ENCODE measurements around the gene PITPNM1. TPM values are rescaled to one million over a fixed set of nuclear protein-coding genes. Genes with fewer than 3 reads are reported as not detected.

Gene PITPNM1
- total RNA-seq, 2 donors from 2014 or later: 8.6 to 24.4 TPM

GRCh38 chr11:67507864-67508485 is 2.8 kb upstream of the PITPNM1 start, which contains the start of gene CDK2AP2:
Gene CDK2AP2 (minus strand): TSS chr11:67508162. CDS start chr11:67508082, 80 bp downstream.
- TF ChIP-seq CTCF (IDR thresholded peaks at IDR 0.05): peak in 2 of 7 experiments; percentile 2 to 19
- TF ChIP-seq POLR2A (IDR thresholded peaks at IDR 0.05): peak; percentile 91 to 94 (median 93)
- Histone ChIP-seq H3K4me1 (peaks cover 49% of the 10 kb centered on the region), H3K27me3 (no peaks in the 10 kb centered on the region), H3K27ac (peak within 1 kb of the TSS; percentile 97 to 99 (median 98)), H3K9me3 (no peaks in the 10 kb centered on the region), H3K36me3 (replicated peaks in 1 of 2; ENCODE audit: insufficient read depth in 1 of 2, low read depth in 2 of 2) (no peaks in the 10 kb centered on the region), H3K4me3 (peak within 1 kb of the TSS; percentile 25 to 61)
- WGBS, 2 donors: 0% methylated on average over 57 of the region's 57 CpGs; no CpG with 5 or more reads in 1 of the 2 donors
- DNase-seq (peak; percentile 100), ATAC-seq (peak; percentile 83)
- intact Hi-C loops (cut with DNase I): no loop called here

- DNase-seq: peak in 1 of 4 donors; percentile 30
- Histone ChIP-seq H3K36me3 (replicated peaks in 1 of 2; ENCODE audit: insufficient read depth in 1 of 2, low read depth in 2 of 2) (no peaks in the 10 kb centered on the region), H3K4me3 (peak overlapping the region; percentile 25 to 61), H3K4me1 (peaks cover 50% of the 10 kb centered on the region), H3K27ac (peak overlapping the region; percentile 97 to 99 (median 98)), H3K27me3 (no peaks in the 10 kb centered on the region), H3K9me3 (no peaks in the 10 kb centered on the region)
- 10 to 34% methylated on average over 5 to 33 of the region's 33 CpGs for WGBS, 2 donors
- no peak for TF ChIP-seq POLR2A (IDR thresholded peaks at IDR 0.05)
- no peak for TF ChIP-seq CTCF (IDR thresholded peaks at IDR 0.05)
- intact Hi-C loops (cut with DNase I): no loop called here
- ATAC-seq: no peak
Measured at GRCh38 chr11:67507242-67507863, 2.2 kb upstream of the PITPNM1 start.

GRCh38 chr11:67506426-67507051 is 1.4 kb upstream of the PITPNM1 start:
- WGBS, 2 donors: 36 to 51% methylated on average over 5 to 16 of the region's 16 CpGs
- Histone ChIP-seq H3K9me3 (no peaks in the 10 kb centered on the region), H3K36me3 (replicated peaks in 1 of 2; ENCODE audit: insufficient read depth in 1 of 2, low read depth in 2 of 2) (no peaks in the 10 kb centered on the region), H3K4me3 (peak overlapping the region in 1 of 2 donors; percentile 25), H3K27me3 (no peaks in the 10 kb centered on the region), H3K27ac (peak overlapping the region; percentile 97 to 99 (median 98)), H3K4me1 (peaks cover 50% of the 10 kb centered on the region)
- intact Hi-C loops (cut with DNase I): no loop called here
- ATAC-seq (no peak), DNase-seq (peak in 3 of 4 donors; percentile 33 to 43 (median 35))
- TF ChIP-seq CTCF (IDR thresholded peaks at IDR 0.05): peak in 1 of 7 experiments; percentile 14
- TF ChIP-seq POLR2A (IDR thresholded peaks at IDR 0.05): no peak

DNA sequence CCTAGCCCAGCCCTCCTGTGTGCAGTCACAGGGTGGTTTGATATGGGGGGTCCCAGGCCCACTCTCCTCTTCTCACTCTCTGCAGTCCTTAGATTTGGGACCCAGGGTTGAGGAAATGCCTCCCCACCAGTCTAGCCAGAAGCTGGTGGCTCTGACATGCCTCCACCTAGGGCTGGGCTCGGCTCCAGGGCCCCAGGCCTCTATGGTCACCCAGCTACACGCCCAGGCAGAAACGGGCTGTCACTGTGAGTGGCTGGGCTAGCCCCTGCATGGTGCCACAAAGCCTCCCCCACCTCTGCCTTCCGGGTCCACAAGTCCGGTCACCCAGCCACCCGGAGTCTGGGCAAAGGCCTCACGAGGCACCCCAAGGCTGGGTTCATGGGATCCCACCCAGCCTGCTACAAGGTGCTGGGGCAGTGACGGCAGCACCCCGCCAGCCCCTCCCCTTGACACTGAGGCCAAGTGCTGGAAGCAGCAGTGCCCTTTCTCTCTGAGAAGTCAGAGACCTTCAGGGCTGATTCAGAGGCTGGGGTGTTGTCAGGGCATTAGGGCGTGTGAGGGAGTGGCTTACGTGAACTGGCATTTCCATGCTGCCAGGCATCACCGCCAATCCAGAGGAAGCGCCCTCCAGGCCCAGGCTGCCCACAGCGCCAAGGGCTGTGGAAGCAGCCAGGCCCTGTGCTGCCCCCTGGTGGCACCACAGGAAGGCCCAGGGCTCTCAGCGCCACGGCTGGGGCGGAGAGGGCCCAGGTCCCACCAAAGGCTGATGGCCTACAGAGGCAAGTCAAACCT is 638 bp upstream of the PITPNM1 start:
- peaks cover 50% of the 10 kb centered on the region for H3K4me1 ChIP-seq

More for the DNA sequence above, 638 bp upstream of the PITPNM1 start:
- TF ChIP-seq CTCF (IDR thresholded peaks at IDR 0.05) (peak; percentile 97 to 99 (median 98)), POLR2A (IDR thresholded peaks at IDR 0.05) (peak; percentile 75 to 85 (median 82))
- no peaks in the 10 kb centered on the region for H3K27me3 ChIP-seq
- peak overlapping the region; percentile 97 to 99 (median 98) for H3K27ac ChIP-seq
- 2 to 4% methylated on average over 7 to 17 of the region's 17 CpGs for WGBS, 2 donors
- H3K36me3 ChIP-seq (replicated peaks in 1 of 2; ENCODE audit: insufficient read depth in 1 of 2, low read depth in 2 of 2): peaks cover 0 to 3% of the 10 kb centered on the region in 2 donors
- ATAC-seq (peak; percentile 65), DNase-seq (peak; percentile 94 to 98 (median 96))
- H3K9me3 ChIP-seq: no peaks in the 10 kb centered on the region
- peak overlapping the region in 1 of 2 donors; percentile 28 for H3K4me3 ChIP-seq
- intact Hi-C loops (cut with DNase I): no loop called here

Measured in body of pancreas (tissue), 4 donors.